ENCODE results near the gene VPS52.
A peak's percentile ranks its signal among the peaks of the same experiment; 100 is the strongest.

Gene VPS52

DNA sequence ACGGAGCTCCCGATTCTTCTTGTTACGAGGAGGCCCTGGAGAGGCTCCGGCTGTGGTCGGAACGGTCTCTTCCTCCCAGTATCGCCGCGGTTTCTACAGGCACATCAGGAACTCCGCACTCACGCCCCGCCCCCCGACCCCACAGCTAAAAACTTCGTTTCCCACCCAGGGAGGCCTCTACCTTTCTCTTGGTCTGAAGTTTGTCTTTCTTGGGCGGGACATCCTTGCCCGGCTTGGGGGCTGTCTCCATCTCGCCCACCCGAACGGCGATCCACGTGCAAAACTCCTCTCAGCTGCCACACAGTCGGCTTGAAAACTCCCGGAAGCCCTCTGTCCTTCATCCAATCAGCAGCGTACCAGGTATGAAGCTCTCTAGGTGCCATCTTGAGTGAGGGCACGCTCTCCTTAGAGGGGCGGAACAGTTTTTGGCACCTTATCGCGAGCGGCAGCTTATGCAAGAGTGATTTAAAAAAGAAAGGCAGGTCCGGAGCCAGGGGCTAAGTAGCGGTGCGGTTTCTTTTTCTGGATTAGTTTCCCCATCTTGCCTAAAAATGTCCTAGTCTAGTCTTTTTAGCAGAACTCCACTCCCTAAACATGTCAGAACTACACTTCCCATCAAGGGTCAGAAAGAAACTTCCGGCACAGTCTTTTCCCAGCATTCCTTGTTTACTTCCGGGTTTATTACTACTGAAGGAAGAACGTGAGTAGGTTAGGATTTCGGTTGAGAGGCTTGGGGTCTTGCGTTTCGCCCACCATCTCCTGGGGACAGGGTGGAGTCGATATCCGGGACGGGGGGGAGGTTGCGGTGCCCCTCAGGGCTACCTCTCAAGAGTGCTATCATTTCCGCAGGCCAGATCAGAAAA lies 17.5 kb upstream of the VPS52 start, which contains the start of the genes PFDN6 and WDR46:
PFDN6 (plus strand) TSS at position 681 of the 863 bp plus-strand sequence. CDS start 256 bp downstream, outside the sequence.
WDR46 (minus strand) TSS at position 319 of the 863 bp plus-strand sequence; CDS start at position 250, 69 bp downstream.
- Histone ChIP-seq H4K12ac (ENCODE audit: low read depth, low read length) (peak within 1 kb of the TSS; percentile 81), H3K23ac (ENCODE audit: low read length) (no peak within 1 kb of the TSS), H3K14ac (ENCODE audit: low read length) (peak within 1 kb of the TSS; percentile 82), H4K8ac (ENCODE audit: low read depth, low read length) (peak within 1 kb of the TSS; percentile 85), H3K4me2 (ENCODE audit: low read length) (peak within 1 kb of the TSS; percentile 92), H3K4me1 (ENCODE audit: control insufficient read depth in 1 of 2, insufficient read depth in 2 of 2, low read length in 2 of 2) (peaks cover 10 to 13% of the 10 kb centered on the region in 2 experiments), H2AFZ (ENCODE audit: insufficient read depth, low read length, poor library complexity) (peak within 1 kb of the TSS; percentile 79), H3K27me3 (ENCODE audit: insufficient read depth, low read length) (no peaks in the 10 kb centered on the region), H3K18ac (ENCODE audit: low read length) (peak within 1 kb of the TSS; percentile 64), H4K91ac (ENCODE audit: low read depth, low read length) (peak within 1 kb of the TSS; percentile 55), H3K4me3 (ENCODE audit: low read depth, low read length) (peak within 1 kb of the TSS; percentile 89), H3K9ac (ENCODE audit: low read length) (peak within 1 kb of the TSS; percentile 94), H3K79me2 (ENCODE audit: control insufficient read depth, insufficient read depth, low read length, poor library complexity) (peaks cover 6% of the 10 kb centered on the region), H3K79me1 (ENCODE audit: low read length) (peaks cover 6% of the 10 kb centered on the region), H3K27ac (ENCODE audit: low read depth, low read length) (peak within 1 kb of the TSS; percentile 12), H2BK120ac (ENCODE audit: insufficient read depth, low read length, poor library complexity) (peak within 1 kb of the TSS; percentile 54), H3K4ac (ENCODE audit: low read depth, low read length) (peak within 1 kb of the TSS; percentile 71), H3K9me3 (ENCODE audit: insufficient read depth, low read depth, low read length) (peaks cover 1% of the 10 kb centered on the region), H2BK5ac (ENCODE audit: low read depth, low read length, poor library complexity) (peak within 1 kb of the TSS; percentile 70), H2BK12ac (ENCODE audit: low read length) (no peak within 1 kb of the TSS), H3K36me3 (ENCODE audit: control insufficient read depth in 1 of 2, insufficient read depth in 2 of 2, low read length in 2 of 2) (peaks cover 37 to 55% of the 10 kb centered on the region in 2 experiments), H2AK5ac (ENCODE audit: low read length) (peak within 1 kb of the TSS; percentile 49)
- peak; percentile 82 to 89 for DNase-seq
- WGBS (ENCODE audit: extremely low coverage, insufficient coverage, insufficient read length), result no CpG with 5 or more reads among the region's 43 CpGs

- Histone ChIP-seq H2AK5ac (ENCODE audit: low read length) (no peak overlapping the region), H3K18ac (ENCODE audit: low read length) (peak overlapping the region; percentile 38), H3K4me1 (ENCODE audit: control insufficient read depth in 1 of 2, insufficient read depth in 2 of 2, low read length in 2 of 2) (peaks cover 10 to 13% of the 10 kb centered on the region in 2 experiments), H3K9me3 (ENCODE audit: insufficient read depth, low read depth, low read length) (peaks cover 1% of the 10 kb centered on the region), H3K27me3 (ENCODE audit: insufficient read depth, low read length) (no peaks in the 10 kb centered on the region), H2BK5ac (ENCODE audit: low read depth, low read length, poor library complexity) (no peak overlapping the region), H3K79me2 (ENCODE audit: control insufficient read depth, insufficient read depth, low read length, poor library complexity) (peaks cover 6% of the 10 kb centered on the region), H3K27ac (ENCODE audit: low read depth, low read length) (no peak overlapping the region), H2AFZ (ENCODE audit: insufficient read depth, low read length, poor library complexity) (peak overlapping the region; percentile 8), H3K36me3 (ENCODE audit: control insufficient read depth in 1 of 2, insufficient read depth in 2 of 2, low read length in 2 of 2) (peaks cover 36 to 50% of the 10 kb centered on the region in 2 experiments), H2BK120ac (ENCODE audit: insufficient read depth, low read length, poor library complexity) (no peak overlapping the region), H4K91ac (ENCODE audit: low read depth, low read length) (peak overlapping the region; percentile 8), H2BK12ac (ENCODE audit: low read length) (no peak overlapping the region), H3K79me1 (ENCODE audit: low read length) (peaks cover 6% of the 10 kb centered on the region), H4K12ac (ENCODE audit: low read depth, low read length) (no peak overlapping the region), H3K4me2 (ENCODE audit: low read length) (peak overlapping the region; percentile 92), H4K8ac (ENCODE audit: low read depth, low read length) (peak overlapping the region; percentile 51), H3K4ac (ENCODE audit: low read depth, low read length) (peak overlapping the region; percentile 71), H3K9ac (ENCODE audit: low read length) (peak overlapping the region; percentile 10), H3K23ac (ENCODE audit: low read length) (no peak overlapping the region), H3K4me3 (ENCODE audit: low read depth, low read length) (peak overlapping the region; percentile 79), H3K14ac (ENCODE audit: low read length) (peak overlapping the region; percentile 45)
- no peak for DNase-seq
- WGBS (ENCODE audit: extremely low coverage, insufficient coverage, insufficient read length), result no CpG with 5 or more reads among the region's 21 CpGs
Measured at GRCh38 chr6:33288141-33288920, 16.7 kb upstream of the VPS52 start.

DNA sequence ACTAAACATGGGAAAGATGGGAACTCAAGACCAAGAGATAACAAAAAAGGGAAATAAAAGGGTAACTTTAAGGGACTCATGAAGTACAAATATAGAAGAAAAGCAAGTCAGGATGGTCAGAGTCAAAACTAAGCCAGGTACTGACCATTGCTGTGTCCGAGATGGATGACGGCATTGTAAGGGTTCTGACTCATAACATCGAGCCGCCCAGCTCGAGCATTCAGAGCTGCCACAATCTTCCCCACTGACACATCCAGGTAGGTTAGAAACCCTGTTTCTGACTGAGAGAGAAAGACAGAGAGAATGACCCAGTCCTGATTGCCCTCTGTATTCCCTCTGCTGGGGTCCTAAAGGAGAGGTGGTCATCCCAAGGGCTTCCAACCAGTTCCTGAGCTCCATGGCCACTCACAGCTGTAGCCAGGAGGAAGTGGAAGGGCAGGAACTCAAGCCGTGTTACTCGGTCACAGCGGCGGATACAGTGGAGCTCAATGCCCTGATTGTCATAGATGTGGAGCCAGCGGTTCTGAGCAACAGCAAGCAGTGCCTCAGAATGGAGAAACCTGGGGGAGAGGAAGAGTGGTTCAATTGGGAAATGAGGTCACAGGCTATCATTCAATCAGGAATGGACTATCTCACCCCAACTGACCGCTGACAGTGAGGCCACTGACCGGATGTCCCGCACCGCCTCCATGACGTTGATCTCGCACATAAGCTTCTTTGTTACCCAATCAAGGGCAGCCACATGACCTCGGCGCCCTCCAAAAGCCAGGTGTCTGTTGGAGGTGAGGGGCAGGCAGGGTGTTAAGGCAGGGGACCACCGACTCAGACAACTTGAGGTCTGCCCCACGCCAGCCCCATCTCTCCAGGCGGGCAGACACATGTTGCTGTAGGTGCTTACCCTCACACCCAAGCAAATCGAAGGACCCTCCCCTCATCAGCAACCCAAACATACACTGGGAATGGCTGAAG lies 15.6 kb upstream of the VPS52 start:
- no peak overlapping the region for H2BK12ac ChIP-seq (ENCODE audit: low read length)
- no peak overlapping the region for H4K91ac ChIP-seq (ENCODE audit: low read depth, low read length)
- H3K79me2 ChIP-seq (ENCODE audit: control insufficient read depth, insufficient read depth, low read length, poor library complexity), result peaks cover 6% of the 10 kb centered on the region
- peak; percentile 61 to 76 for DNase-seq
- H3K36me3 ChIP-seq (ENCODE audit: control insufficient read depth in 1 of 2, insufficient read depth in 2 of 2, low read length in 2 of 2), result peaks cover 29 to 43% of the 10 kb centered on the region in 2 experiments
- peak overlapping the region; percentile 29 for H3K9ac ChIP-seq (ENCODE audit: low read length)
- H3K27me3 ChIP-seq (ENCODE audit: insufficient read depth, low read length), result no peaks in the 10 kb centered on the region
- H3K4me2 ChIP-seq (ENCODE audit: low read length), result no peak overlapping the region
- no peak overlapping the region for H4K12ac ChIP-seq (ENCODE audit: low read depth, low read length)
- H3K79me1 ChIP-seq (ENCODE audit: low read length), result peaks cover 6% of the 10 kb centered on the region
- peaks cover 10 to 13% of the 10 kb centered on the region in 2 experiments for H3K4me1 ChIP-seq (ENCODE audit: control insufficient read depth in 1 of 2, insufficient read depth in 2 of 2, low read length in 2 of 2)
- no peak overlapping the region for H2AFZ ChIP-seq (ENCODE audit: insufficient read depth, low read length, poor library complexity)
- no peak overlapping the region for H3K4me3 ChIP-seq (ENCODE audit: low read depth, low read length)
- no peak overlapping the region for H3K14ac ChIP-seq (ENCODE audit: low read length)
- no peak overlapping the region for H3K23ac ChIP-seq (ENCODE audit: low read length)
- no peak overlapping the region for H3K27ac ChIP-seq (ENCODE audit: low read depth, low read length)
- WGBS (ENCODE audit: extremely low coverage, insufficient coverage, insufficient read length), result no CpG with 5 or more reads among the region's 22 CpGs
- no peak overlapping the region for H2AK5ac ChIP-seq (ENCODE audit: low read length)
- no peak overlapping the region for H3K4ac ChIP-seq (ENCODE audit: low read depth, low read length)
- no peak overlapping the region for H2BK5ac ChIP-seq (ENCODE audit: low read depth, low read length, poor library complexity)
- no peak overlapping the region for H2BK120ac ChIP-seq (ENCODE audit: insufficient read depth, low read length, poor library complexity)
- H3K9me3 ChIP-seq (ENCODE audit: insufficient read depth, low read depth, low read length), result peaks cover 1% of the 10 kb centered on the region
- H3K18ac ChIP-seq (ENCODE audit: low read length), result no peak overlapping the region
- no peak overlapping the region for H4K8ac ChIP-seq (ENCODE audit: low read depth, low read length)

Data from trophoblast cell (in vitro differentiated cells and primary cell).